Endothelial cell of umbilical vein (primary cell): ENCODE data around the gene CD1D. TPM values are rescaled to one million over a fixed set of nuclear protein-coding genes. Genes with fewer than 3 reads are reported as not detected.

Source experiments
- BruUV-seq: library from RNA; stranded (reverse); fragments of 400-500 nt; replicated peaks from 2 replicates; lab custom pipeline; 2021; lab: Mats Ljungman, UMichigan
- CTCF ChIA-PET: fragments of 300-600, 350-600 bp; sonication (Branson Sonifier 250); formaldehyde crosslinking; loops from one replicate; lab custom pipeline; 2021; ENCODE audit warnings: antibody characterized with exemption, inconsistent platforms; lab: Charles Lee
- POLR2A ChIA-PET: fragments of 300-600, 350-600 bp; sonication (Branson Sonifier 250); formaldehyde crosslinking; loops from one replicate; lab custom pipeline; 2021; ENCODE audit warnings: antibody characterized with exemption, inconsistent platforms; lab: Charles Lee
- DNase-seq: peaks from one replicate; pipeline ENCODE4 v3.0.0-alpha.2; 2011; ENCODE audit warnings: low read depth, low spot score
- FAIRE-seq: peaks from 2 replicates; lab custom pipeline; 2011; peaks lifted over from hg19 to GRCh38; lab: Jason Lieb, UNC
- H2AFZ ChIP-seq: 2 replicates; pipeline ENCODE4 v1.6.0; 2012; ENCODE audit warnings: low read depth, low read length, control low read depth, inconsistent platforms
- H3K27ac ChIP-seq: 2 replicates; pipeline ENCODE4 v1.5.1; 2011; ENCODE audit warnings: low read depth, mild to moderate bottlenecking, control low read depth, low read length, moderate library complexity; ENCODE audit not compliant: insufficient read depth
- H3K27me3 ChIP-seq, 2 experiments: 2 replicates each; pipeline versions ENCODE4 v1.6.0 to v1.6.1; 2011; ENCODE audit warnings: low read length in 2 of 2, mixed read lengths in 1 of 2; ENCODE audit not compliant: control insufficient read depth in 2 of 2, insufficient read depth in 2 of 2
- H3K36me3 ChIP-seq, 2 experiments: 2 replicates in 1 of 2; 3 replicates in 1 of 2; pipeline ENCODE4 v1.5.1; 2011; ENCODE audit warnings: low read length in 2 of 2, mild to moderate bottlenecking in 1 of 2, moderate library complexity in 1 of 2; ENCODE audit not compliant: control insufficient read depth in 2 of 2, insufficient read depth in 2 of 2; ENCODE audit errors: extremely low read depth in 1 of 2
- H3K4me1 ChIP-seq: 3 replicates; pipeline ENCODE4 v1.5.1; 2011; ENCODE audit warnings: mild to moderate bottlenecking, low read length; ENCODE audit not compliant: control insufficient read depth, insufficient read depth; ENCODE audit errors: extremely low read depth
- H3K4me2 ChIP-seq: 2 replicates; pipeline ENCODE4 v1.6.1; 2011; ENCODE audit warnings: low read length, control low read depth, mixed read lengths; ENCODE audit not compliant: insufficient read depth
- H3K4me3 ChIP-seq, 3 experiments: fragments of 200-600 bp in 1 of 3; sonication (generic), shearing (Covaris generic) in 1 of 3; replicated peaks in 1 of 3; 2 replicates each; pipeline ENCODE4 v1.5.1; 2011 to 2016; ENCODE audit warnings: control low read depth in 3 of 3, low read length in 3 of 3, mild to moderate bottlenecking in 2 of 3, inconsistent platforms in 1 of 3, low read depth in 1 of 3, moderate library complexity in 1 of 3; ENCODE audit not compliant: insufficient read depth in 1 of 3
- H3K79me2 ChIP-seq: 2 replicates; pipeline ENCODE4 v1.6.0; 2012; ENCODE audit warnings: low read length, inconsistent platforms; ENCODE audit not compliant: control insufficient read depth, insufficient read depth
- H3K9ac ChIP-seq: replicated peaks from 2 replicates; pipeline ENCODE3; 2011; ENCODE audit warnings: low read length, control low read depth; ENCODE audit not compliant: insufficient read depth; ENCODE audit errors: extremely low read depth
- H3K9me1 ChIP-seq: replicated peaks from 3 replicates; pipeline ENCODE4 v1.6.0; 2011; ENCODE audit warnings: mild to moderate bottlenecking, low read length; ENCODE audit not compliant: control insufficient read depth, insufficient read depth; ENCODE audit errors: extremely low read depth
- H3K9me3 ChIP-seq: replicated peaks from 2 replicates; pipeline ENCODE4 v1.5.1; 2012; ENCODE audit warnings: low read length, inconsistent platforms; ENCODE audit not compliant: control insufficient read depth, insufficient read depth
- H4K20me1 ChIP-seq: replicated peaks from 2 replicates; pipeline ENCODE3; 2011; ENCODE audit warnings: mild to moderate bottlenecking, low read length; ENCODE audit not compliant: control insufficient read depth, insufficient read depth; ENCODE audit errors: extremely low read depth
- EZH2 ChIP-seq: IDR thresholded peaks from 2 replicates; pipeline ENCODE4 v1.6.1; 2012; ENCODE audit warnings: borderline replicate concordance, low read depth, mild to moderate bottlenecking, moderate library complexity, low read length, inconsistent platforms; ENCODE audit not compliant: severe bottlenecking
- FOS ChIP-seq: IDR thresholded peaks from 2 replicates; pipeline ENCODE4 v1.6.1; 2011; ENCODE audit warnings: mild to moderate bottlenecking, low read length, moderate library complexity, borderline replicate concordance; ENCODE audit not compliant: insufficient read depth
- GATA2 ChIP-seq: IDR thresholded peaks from 2 replicates; pipeline ENCODE4 v1.7.0; 2011; ENCODE audit warnings: low read depth, mild to moderate bottlenecking, moderate library complexity, mixed read lengths, low read length; ENCODE audit not compliant: insufficient read length, insufficient read depth
- JUN ChIP-seq: IDR thresholded peaks from 2 replicates; pipeline ENCODE4 v1.6.1; 2011; ENCODE audit warnings: borderline replicate concordance, low read depth; ENCODE audit not compliant: insufficient read length, insufficient read depth
- MYC ChIP-seq: IDR thresholded peaks from one replicate; pipeline ENCODE4 v1.6.1; 2011; ENCODE audit warnings: mild to moderate bottlenecking, low read depth, low read length
- POLR2A ChIP-seq: IDR thresholded peaks from 2 replicates; pipeline ENCODE4 v1.6.1; 2012; ENCODE audit warnings: low read depth, mild to moderate bottlenecking, control low read depth, low read length
- POLR2AphosphoS5 ChIP-seq: IDR thresholded peaks from 2 replicates; pipeline ENCODE4 v1.6.1; 2012; ENCODE audit warnings: low read depth, mild to moderate bottlenecking, control low read depth, low read length, moderate library complexity; ENCODE audit not compliant: insufficient read depth
- dilution Hi-C: fragments of 300-500 bp; cut with MboI; formaldehyde crosslinking; loops from one replicate; pipeline ENCODE4 v1.15.0; 2019; ENCODE audit warnings: low sequenced_read_pairs; ENCODE audit not compliant: extremely low pct_ligation_motif_present
- intact Hi-C: fragments of 100-400 bp; cut with micrococcal nuclease; formaldehyde crosslinking; loops from one replicate; pipeline ENCODE4 v1.10.0; 2022
- polyA plus RNA-seq, 4 experiments: library from polyadenylated mRNA; depleted of rRNA in 3 of 4; stranded (reverse) in 3 of 4; unstranded in 1 of 4; fragments of >200 nt; gene quantifications; 2 replicates each; pipeline versions ENCODE4 v1.2.1 to v1.2.3, GENCODE V29; 2011 to 2012; ENCODE audit warnings: missing spikeins in 1 of 4
- total RNA-seq: library from RNA; stranded (reverse); gene quantifications from 2 replicates; pipeline ENCODE4 v1.2.3, GENCODE V29; 2021
- TF ChIP-seq, protein P1 (sequence below): IDR thresholded peaks from 2 replicates; pipeline ENCODE4 v1.6.1; 2011; ENCODE audit not compliant: insufficient read depth, insufficient read length

The CD1D gene
- total and polyA plus RNA-seq, 2 donors (not counting 3 experiments of a cell fraction or from before 2014, with no cell fraction given): not detected

DNA sequence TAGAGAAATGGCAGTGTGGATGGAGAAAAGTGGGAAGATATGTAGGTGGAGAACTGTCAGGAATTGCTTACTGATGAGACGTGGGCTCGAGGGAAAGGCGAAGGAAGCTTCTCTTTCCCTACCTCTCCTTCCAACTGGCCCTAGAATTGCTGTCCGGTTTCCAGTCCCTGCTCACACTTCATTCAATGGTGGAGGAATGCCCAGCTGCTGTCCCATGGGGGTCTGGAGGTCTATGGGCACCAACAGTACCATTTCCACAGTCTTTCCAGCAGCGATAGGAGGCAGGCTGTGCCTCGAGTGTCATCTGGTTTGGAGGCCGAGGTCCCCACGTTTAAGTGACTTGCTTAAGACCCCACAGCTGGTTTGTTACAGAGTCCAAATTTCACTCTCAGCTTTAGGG is 31.5 kb upstream of the CD1D start:
- H3K79me2 ChIP-seq: no peaks in the 10 kb centered on the region
- ChIA-PET POLR2A (no interaction called here), CTCF (interaction anchor here (1.0 to 1.5 kb wide), 2 partner anchors 24 to 54 kb away, joined by 4 read pairs; no protein-coding TSS in a partner anchor)
- H4K20me1 ChIP-seq: no peaks in the 10 kb centered on the region
- no peaks in the 10 kb centered on the region for H3K9me1 ChIP-seq
- no TSS peak for BruUV-seq
- FAIRE-seq (no peak), DNase-seq (no peak)
- no peak overlapping the region for H3K9ac ChIP-seq
- no peaks in the 10 kb centered on the region for H3K36me3 ChIP-seq
- peak overlapping the region; percentile 76 for H3K4me2 ChIP-seq
- peaks cover 4 to 14% of the 10 kb centered on the region in 2 experiments for H3K27me3 ChIP-seq
- TF ChIP-seq EZH2 (no peak), POLR2AphosphoS5 (no peak), JUN (no peak), POLR2A (no peak), FOS (no peak), MYC (no peak), GATA2 (no peak)
- TF ChIP-seq, protein P1, sequence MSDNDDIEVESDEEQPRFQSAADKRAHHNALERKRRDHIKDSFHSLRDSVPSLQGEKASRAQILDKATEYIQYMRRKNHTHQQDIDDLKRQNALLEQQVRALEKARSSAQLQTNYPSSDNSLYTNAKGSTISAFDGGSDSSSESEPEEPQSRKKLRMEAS: no peak
- peak overlapping the region in 2 of 3 experiments; percentile 8 to 40 for H3K4me3 ChIP-seq
- peaks cover 14% of the 10 kb centered on the region for H3K4me1 ChIP-seq
- H3K9me3 ChIP-seq: no peaks in the 10 kb centered on the region
- peak overlapping the region; percentile 25 for H3K27ac ChIP-seq
- H2AFZ ChIP-seq: peak overlapping the region; percentile 100
- dilution Hi-C loops (no loop called here), intact Hi-C loops (no loop called here)
